NT2/D1 (cell line): ENCODE data around the gene PTTG2.

Experiments
- SUZ12 ChIP-seq: IDR thresholded peaks from 2 replicates; pipeline ENCODE4 v1.6.1; 2011; ENCODE audit not compliant: insufficient read length, insufficient read depth; ENCODE audit errors: extremely low read depth
- YY1 ChIP-seq: IDR thresholded peaks from 2 replicates; pipeline ENCODE4 v1.6.1; 2011; ENCODE audit not compliant: insufficient read length, insufficient read depth

GRCh38 chr4:38005637-38006036 is 45.4 kb downstream of the PTTG2 start:
- TF ChIP-seq SUZ12, result no peak
- TF ChIP-seq YY1, result no peak
